ENCODE results near the gene MGAT1. TPM values are rescaled to one million over a fixed set of nuclear protein-coding genes. Genes with fewer than 3 reads are reported as not detected.

The MGAT1 gene
- total RNA-seq, 4 donors from 2014 or later, result 67.6 to 136 (median 99.5) TPM

GRCh38 chr5:180837478-180837877 lies 34.9 kb upstream of the MGAT1 start:
- intact Hi-C loops (cut with DNase I; ENCODE audit: low total_unique reads), result no loop called here

GRCh38 chr5:180832638-180833068 lies 30.0 kb upstream of the MGAT1 start:
- no peaks in the 10 kb centered on the region for H3K27me3 ChIP-seq
- peak overlapping the region in 1 of 2 donors; percentile 94 for H3K27ac ChIP-seq
- H3K9me3 ChIP-seq, result no peaks in the 10 kb centered on the region
- no peaks in the 10 kb centered on the region for H3K36me3 ChIP-seq
- no peak for DNase-seq
- TF ChIP-seq POLR2A (IDR thresholded peaks at IDR 0.05), result no peak
- TF ChIP-seq, protein P1, sequence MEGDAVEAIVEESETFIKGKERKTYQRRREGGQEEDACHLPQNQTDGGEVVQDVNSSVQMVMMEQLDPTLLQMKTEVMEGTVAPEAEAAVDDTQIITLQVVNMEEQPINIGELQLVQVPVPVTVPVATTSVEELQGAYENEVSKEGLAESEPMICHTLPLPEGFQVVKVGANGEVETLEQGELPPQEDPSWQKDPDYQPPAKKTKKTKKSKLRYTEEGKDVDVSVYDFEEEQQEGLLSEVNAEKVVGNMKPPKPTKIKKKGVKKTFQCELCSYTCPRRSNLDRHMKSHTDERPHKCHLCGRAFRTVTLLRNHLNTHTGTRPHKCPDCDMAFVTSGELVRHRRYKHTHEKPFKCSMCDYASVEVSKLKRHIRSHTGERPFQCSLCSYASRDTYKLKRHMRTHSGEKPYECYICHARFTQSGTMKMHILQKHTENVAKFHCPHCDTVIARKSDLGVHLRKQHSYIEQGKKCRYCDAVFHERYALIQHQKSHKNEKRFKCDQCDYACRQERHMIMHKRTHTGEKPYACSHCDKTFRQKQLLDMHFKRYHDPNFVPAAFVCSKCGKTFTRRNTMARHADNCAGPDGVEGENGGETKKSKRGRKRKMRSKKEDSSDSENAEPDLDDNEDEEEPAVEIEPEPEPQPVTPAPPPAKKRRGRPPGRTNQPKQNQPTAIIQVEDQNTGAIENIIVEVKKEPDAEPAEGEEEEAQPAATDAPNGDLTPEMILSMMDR (IDR thresholded peaks at IDR 0.05), result no peak
- H3K4me3 ChIP-seq, result peak overlapping the region in 1 of 2 donors; percentile 75
- H3K4me1 ChIP-seq, result peaks cover 0 to 4% of the 10 kb centered on the region in 2 donors
- intact Hi-C loops (cut with DNase I; ENCODE audit: low total_unique reads), result no loop called here

More at GRCh38 chr5:180837478-180837877, 34.9 kb upstream of the MGAT1 start:
- no peak for DNase-seq
- Histone ChIP-seq H3K27me3 (no peaks in the 10 kb centered on the region), H3K27ac (no peak overlapping the region), H3K36me3 (no peaks in the 10 kb centered on the region), H3K4me1 (no peaks in the 10 kb centered on the region), H3K4me3 (no peak overlapping the region), H3K9me3 (peaks cover 0 to 5% of the 10 kb centered on the region in 2 donors)
- TF ChIP-seq, protein P1 (IDR thresholded peaks at IDR 0.05), result no peak
- TF ChIP-seq POLR2A (IDR thresholded peaks at IDR 0.05), result no peak

GRCh38 chr5:180831139-180832093 lies 28.8 kb upstream of the MGAT1 start:
- peak; percentile 83 to 87 for DNase-seq
- intact Hi-C loops (cut with DNase I; ENCODE audit: low total_unique reads), result no loop called here

GRCh38 chr5:180830253-180831138 lies 27.9 kb upstream of the MGAT1 start:
- intact Hi-C loops (cut with DNase I; ENCODE audit: low total_unique reads), result no loop called here
- peaks cover 0 to 10% of the 10 kb centered on the region in 2 donors for H3K4me1 ChIP-seq
- DNase-seq, result peak; percentile 63 to 68

More at GRCh38 chr5:180831139-180832093, 28.8 kb upstream of the MGAT1 start:
- Histone ChIP-seq H3K36me3 (no peaks in the 10 kb centered on the region), H3K27me3 (no peaks in the 10 kb centered on the region), H3K9me3 (no peaks in the 10 kb centered on the region), H3K4me1 (peaks cover 0 to 4% of the 10 kb centered on the region in 2 donors), H3K4me3 (peak overlapping the region; percentile 75 to 90), H3K27ac (peak overlapping the region; percentile 94 to 97)
- peak; percentile 66 to 84 for TF ChIP-seq POLR2A (IDR thresholded peaks at IDR 0.05)
- TF ChIP-seq, protein P1 (IDR thresholded peaks at IDR 0.05), result peak; percentile 26 to 34 (median 30)

More at GRCh38 chr5:180830253-180831138, 27.9 kb upstream of the MGAT1 start:
- Histone ChIP-seq H3K36me3 (no peaks in the 10 kb centered on the region), H3K27ac (peak overlapping the region; percentile 94 to 97), H3K9me3 (no peaks in the 10 kb centered on the region), H3K27me3 (no peaks in the 10 kb centered on the region), H3K4me3 (peak overlapping the region; percentile 75 to 90)
- TF ChIP-seq, protein P1 (IDR thresholded peaks at IDR 0.05), result no peak
- peak in 1 of 2 donors; percentile 9 for TF ChIP-seq POLR2A (IDR thresholded peaks at IDR 0.05)

Measured in uterus (tissue), 4 donors.